ENCODE data around the gene GIPC2.

The GIPC2 gene

DNA sequence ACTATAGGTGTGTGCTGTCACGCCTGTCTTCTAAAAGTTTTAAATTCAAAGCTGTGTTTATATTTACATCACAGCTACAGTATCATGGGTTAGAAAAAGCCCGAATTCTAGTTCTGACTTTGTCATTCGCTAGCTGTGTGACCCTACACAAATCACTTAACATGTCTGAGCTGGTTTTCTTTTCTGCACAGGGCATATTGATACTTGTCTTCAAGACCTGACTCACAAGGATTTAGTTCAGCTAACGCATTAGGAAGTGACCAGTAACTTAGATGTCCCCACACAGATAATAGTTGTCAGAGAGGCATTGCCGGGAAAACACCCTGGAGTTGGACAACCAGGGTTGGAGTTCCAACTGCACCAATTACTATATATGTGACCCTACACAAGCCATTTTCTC is 25.9 kb downstream of the GIPC2 start:
- no peak for TF ChIP-seq CTCF (IDR thresholded peaks at IDR 0.05)

GRCh38 chr1:78072216-78072615 is 26.4 kb downstream of the GIPC2 start:
- no peak for TF ChIP-seq CTCF (IDR thresholded peaks at IDR 0.05)

GRCh38 chr1:78073441-78073840 is 27.7 kb downstream of the GIPC2 start:
- TF ChIP-seq CTCF (IDR thresholded peaks at IDR 0.05), result no peak

DNA sequence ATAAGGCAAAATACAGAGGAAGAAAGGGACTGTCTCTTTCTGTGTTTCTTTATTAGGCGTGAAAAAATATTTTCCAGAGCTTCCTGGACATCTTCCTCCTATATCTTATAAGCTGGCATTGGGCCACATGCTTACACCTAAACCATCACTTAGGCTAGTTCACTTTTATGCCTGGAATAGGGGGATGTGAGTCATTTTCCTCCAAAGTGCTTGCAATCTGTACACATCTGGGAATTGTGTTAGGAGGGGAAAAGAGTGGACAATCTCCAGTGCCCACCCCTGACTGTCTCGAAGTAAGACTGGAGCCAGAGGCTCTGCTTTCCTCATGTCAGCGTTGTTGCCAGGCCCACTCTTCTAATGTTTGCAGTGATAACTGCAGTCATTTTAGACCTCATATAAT is 29.9 kb downstream of the GIPC2 start:
- no peak for TF ChIP-seq CTCF (IDR thresholded peaks at IDR 0.05)

- TF ChIP-seq CTCF (IDR thresholded peaks at IDR 0.05), result no peak
These were observed 32.6 kb downstream of the GIPC2 start for GRCh38 chr1:78078358-78078757.

DNA sequence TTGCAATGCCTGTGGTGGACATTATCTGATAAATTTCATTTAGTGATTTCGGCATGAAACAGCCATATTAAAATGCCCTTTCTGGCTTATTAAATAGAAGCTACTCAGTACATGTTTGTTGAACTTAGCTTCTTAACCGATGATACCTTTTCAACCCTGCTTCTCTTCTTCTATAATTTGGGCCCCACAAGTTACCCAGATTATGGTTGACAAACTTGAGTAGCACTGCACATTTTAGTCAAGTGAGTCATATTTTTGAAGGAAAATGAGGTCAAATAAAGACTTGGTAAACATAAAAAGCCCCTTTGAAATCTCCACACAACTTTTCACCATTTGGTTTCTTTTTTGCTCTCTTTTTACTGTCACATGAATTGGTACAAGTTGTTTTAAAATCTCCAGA is 33.8 kb downstream of the GIPC2 start:
- TF ChIP-seq CTCF (IDR thresholded peaks at IDR 0.05), result no peak

DNA sequence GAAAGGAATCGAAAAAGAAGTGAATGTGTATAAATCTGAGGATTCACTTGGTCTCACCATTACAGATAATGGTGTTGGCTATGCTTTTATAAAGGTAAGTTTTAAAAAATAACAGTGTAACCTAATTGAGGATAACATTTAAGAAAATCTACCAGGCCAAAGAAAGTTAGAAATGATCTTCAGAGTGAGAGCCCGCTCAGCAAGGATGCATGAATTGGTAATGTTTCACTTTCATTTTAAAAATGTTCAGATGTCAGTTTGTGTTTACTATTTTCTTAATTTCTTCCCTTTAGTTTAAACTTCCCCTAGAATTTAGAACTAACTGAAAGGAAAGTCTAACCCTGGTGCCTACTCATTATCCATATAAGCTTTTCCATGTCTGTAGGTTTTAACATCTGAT is 35.0 kb downstream of the GIPC2 start:
- TF ChIP-seq CTCF (IDR thresholded peaks at IDR 0.05), result no peak

Measured in LNCAP (cell line).